Fibroblast of mammary gland (primary cell): ENCODE measurements around the gene MLST8.

Experiments used
- DNase-seq: peaks from one replicate; pipeline ENCODE4 v3.0.0-alpha.2; 2010; ENCODE audit warnings: low read depth
- H3K4me3 ChIP-seq: 2 replicates; pipeline ENCODE4 v1.5.1; 2011; ENCODE audit warnings: low read depth, mild to moderate bottlenecking, low read length, moderate library complexity; ENCODE audit not compliant: control insufficient read depth
- CTCF ChIP-seq: conservative IDR thresholded peaks from 2 replicates; pipeline ENCODE4 v1.5.1; 2011; ENCODE audit warnings: low read depth, low read length, inconsistent platforms; ENCODE audit not compliant: control insufficient read depth, insufficient read depth

Gene MLST8

GRCh38 chr16:2167068-2167638 lies 38.1 kb upstream of the MLST8 start:
- no peak overlapping the region for H3K4me3 ChIP-seq
- no peak for DNase-seq
- no peak for TF ChIP-seq CTCF

- no peak overlapping the region for H3K4me3 ChIP-seq
- no peak for DNase-seq
- no peak for TF ChIP-seq CTCF
Observed at GRCh38 chr16:2170080-2170479, 35.2 kb upstream of the MLST8 start.

- no peak for DNase-seq
- TF ChIP-seq CTCF: no peak
- no peak overlapping the region for H3K4me3 ChIP-seq
Observed at GRCh38 chr16:2170587-2171435, 34.4 kb upstream of the MLST8 start.

- no peak overlapping the region for H3K4me3 ChIP-seq
- no peak for DNase-seq
- TF ChIP-seq CTCF: no peak
Observed at GRCh38 chr16:2171601-2172178, 33.6 kb upstream of the MLST8 start.

- H3K4me3 ChIP-seq: no peak overlapping the region
- DNase-seq: no peak
- TF ChIP-seq CTCF: no peak
Observed at GRCh38 chr16:2172688-2173335, 32.4 kb upstream of the MLST8 start.

- TF ChIP-seq CTCF: no peak
Observed at GRCh38 chr16:2173366-2173765, 31.9 kb upstream of the MLST8 start.

More at GRCh38 chr16:2173366-2173765, 31.9 kb upstream of the MLST8 start:
- no peak overlapping the region for H3K4me3 ChIP-seq
- no peak for DNase-seq
